Left lung (tissue), 10 donors: ENCODE data around the gene RPP40. TPM values are rescaled to one million over a fixed set of nuclear protein-coding genes. Genes with fewer than 3 reads are reported as not detected.

Experiments used
- ATAC-seq: fragments of 200-7000 bp; cut with Tn5 transposase; one replicate; pipeline ENCODE4 v1.9.1; 2020; ENCODE audit warnings: moderate library complexity
- DNase-seq, 4 donors: peaks; one replicate each; pipeline ENCODE4 v3.0.0-alpha.2; 2013 to 2020
- H3K27ac ChIP-seq, 2 donors: fragments of 200-600 bp; sonication (generic) in 1 of 2; one replicate each; pipeline versions ENCODE4 v1.5.0 to v1.8.0; 2020 to 2021
- H3K27me3 ChIP-seq, 2 donors: fragments of 200-600 bp; sonication (generic) in 1 of 2; one replicate each; pipeline versions ENCODE4 v1.5.0 to v1.8.0; 2020 to 2021
- H3K36me3 ChIP-seq, 2 donors: fragments of 200-600 bp; sonication (generic) in 1 of 2; one replicate each; pipeline versions ENCODE4 v1.5.0 to v1.8.0; 2020 to 2021
- H3K4me1 ChIP-seq, 2 donors: fragments of 200-600 bp; one replicate each; pipeline ENCODE4 v1.8.0; 2021
- H3K4me3 ChIP-seq, 2 donors: fragments of 200-600 bp; sonication (generic) in 1 of 2; one replicate each; pipeline versions ENCODE4 v1.5.0 to v1.8.0; 2020 to 2021; ENCODE audit warnings: mild to moderate bottlenecking in 1 of 2
- H3K9me3 ChIP-seq, 2 donors: fragments of 200-600 bp; sonication (generic) in 1 of 2; one replicate each; pipeline versions ENCODE4 v1.5.0 to v1.8.0; 2020 to 2021
- intact Hi-C, 2 donors: fragments of 100-400 bp; cut with DNase I; formaldehyde crosslinking; loops; one replicate each; pipeline versions ENCODE4 v1.11.2 to v1.14.2; 2022
- polyA plus RNA-seq, 6 donors: library from polyadenylated mRNA; unstranded; fragments of 120-200 nt; gene quantifications; one replicate each; pipeline ENCODE4 v1.2.1, GENCODE V29; 2013; ENCODE audit not compliant: insufficient read length in 6 of 6
- total RNA-seq, 2 donors: library from RNA; stranded (reverse); fragmentation: NEBNext Ultra II Directional; extraction: Animal tissue kit (Norgen Biotek cat#: 25700); gene quantifications; one replicate each; pipeline ENCODE4 v1.2.1, GENCODE V29; 2021
- TF ChIP-seq, protein P1 (sequence below), 2 donors: fragments of 200-600 bp; sonication (generic) in 1 of 2; IDR thresholded peaks; one replicate each; pipeline versions ENCODE4 v1.5.0 to v1.8.0; 2021; ENCODE audit warnings: antibody characterized with exemption in 2 of 2
- donor health status: DM: no; HTN: yes; CAD: no.
- donor health status: DM: no; HTN: no; CAD: no.

Gene RPP40
- total and polyA plus RNA-seq, 8 donors, result 5.3 to 14.4 (median 10.4) TPM

DNA sequence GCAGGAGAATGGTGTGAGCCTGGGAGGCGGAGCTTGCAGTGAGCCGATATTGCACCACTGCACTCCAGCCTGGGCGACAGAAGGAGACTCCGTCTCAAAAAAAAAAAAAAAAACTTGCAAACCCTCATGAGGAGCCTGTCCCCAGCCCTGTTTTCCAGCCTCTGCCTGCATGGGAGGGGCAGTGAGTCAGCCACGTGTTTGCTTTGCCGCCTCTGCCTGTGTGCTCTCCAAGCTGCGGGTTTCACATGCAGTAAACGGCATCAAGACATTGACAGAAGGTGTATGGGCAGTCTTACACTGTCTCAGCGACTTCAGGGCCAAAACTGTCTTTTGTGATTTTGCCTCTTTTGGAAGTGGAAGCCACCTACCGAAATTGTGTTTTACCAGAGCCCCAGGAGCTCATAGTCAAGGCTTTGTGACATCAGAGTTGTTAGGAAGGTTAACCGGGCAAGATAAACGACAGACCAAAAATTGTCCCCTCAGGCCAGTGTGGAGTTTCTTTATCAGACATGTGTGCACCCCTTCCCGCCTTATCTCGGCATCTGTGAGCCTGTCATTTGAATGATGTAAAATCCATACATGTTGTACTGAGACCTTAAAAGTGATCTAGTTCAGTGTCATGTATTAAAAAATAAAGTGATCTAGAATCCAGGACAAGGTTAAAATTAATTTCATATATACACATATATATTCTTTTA, 52.9 kb downstream of the RPP40 start:
- H3K36me3 ChIP-seq, result peaks cover 0 to 63% of the 10 kb centered on the region in 2 donors
- DNase-seq, result no peak

DNA sequence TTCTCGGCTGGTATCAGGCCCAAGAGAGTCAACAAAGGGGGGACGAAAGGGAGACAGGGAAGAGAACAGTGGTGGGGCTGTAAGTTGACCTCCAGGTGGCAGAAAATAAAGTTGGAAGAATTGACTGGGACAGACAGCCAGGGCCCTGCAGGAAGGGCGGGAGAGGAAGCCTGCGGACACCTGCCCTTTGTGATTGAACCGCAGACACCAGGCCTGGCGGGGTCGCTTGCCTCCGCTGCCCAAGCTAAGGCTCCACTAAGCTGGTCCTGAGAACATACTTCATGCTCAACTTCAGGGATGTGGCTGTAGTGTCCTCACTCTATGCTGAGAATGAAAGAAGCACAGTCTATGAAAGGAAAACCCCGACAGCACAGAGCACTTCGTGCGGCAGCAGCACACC, 53.8 kb downstream of the RPP40 start:
- DNase-seq (no peak), ATAC-seq (no peak)
- no peaks in the 10 kb centered on the region for H3K27me3 ChIP-seq
- H3K9me3 ChIP-seq, result no peaks in the 10 kb centered on the region
- intact Hi-C loops, result no loop called here
- TF ChIP-seq, protein P1, sequence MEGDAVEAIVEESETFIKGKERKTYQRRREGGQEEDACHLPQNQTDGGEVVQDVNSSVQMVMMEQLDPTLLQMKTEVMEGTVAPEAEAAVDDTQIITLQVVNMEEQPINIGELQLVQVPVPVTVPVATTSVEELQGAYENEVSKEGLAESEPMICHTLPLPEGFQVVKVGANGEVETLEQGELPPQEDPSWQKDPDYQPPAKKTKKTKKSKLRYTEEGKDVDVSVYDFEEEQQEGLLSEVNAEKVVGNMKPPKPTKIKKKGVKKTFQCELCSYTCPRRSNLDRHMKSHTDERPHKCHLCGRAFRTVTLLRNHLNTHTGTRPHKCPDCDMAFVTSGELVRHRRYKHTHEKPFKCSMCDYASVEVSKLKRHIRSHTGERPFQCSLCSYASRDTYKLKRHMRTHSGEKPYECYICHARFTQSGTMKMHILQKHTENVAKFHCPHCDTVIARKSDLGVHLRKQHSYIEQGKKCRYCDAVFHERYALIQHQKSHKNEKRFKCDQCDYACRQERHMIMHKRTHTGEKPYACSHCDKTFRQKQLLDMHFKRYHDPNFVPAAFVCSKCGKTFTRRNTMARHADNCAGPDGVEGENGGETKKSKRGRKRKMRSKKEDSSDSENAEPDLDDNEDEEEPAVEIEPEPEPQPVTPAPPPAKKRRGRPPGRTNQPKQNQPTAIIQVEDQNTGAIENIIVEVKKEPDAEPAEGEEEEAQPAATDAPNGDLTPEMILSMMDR (IDR thresholded peaks at IDR 0.05), result no peak
- no peak overlapping the region for H3K4me3 ChIP-seq
- no peaks in the 10 kb centered on the region for H3K4me1 ChIP-seq
- peaks cover 0 to 64% of the 10 kb centered on the region in 2 donors for H3K36me3 ChIP-seq
- no peak overlapping the region for H3K27ac ChIP-seq

More for the DNA sequence above, 52.9 kb downstream of the RPP40 start:
- H3K27me3 ChIP-seq, result no peaks in the 10 kb centered on the region
- H3K4me1 ChIP-seq, result no peaks in the 10 kb centered on the region
- H3K27ac ChIP-seq, result no peak overlapping the region
- no peaks in the 10 kb centered on the region for H3K9me3 ChIP-seq
- no peak for ATAC-seq
- TF ChIP-seq, protein P1 (IDR thresholded peaks at IDR 0.05), result no peak
- intact Hi-C loops, result no loop called here
- no peak overlapping the region for H3K4me3 ChIP-seq

DNA sequence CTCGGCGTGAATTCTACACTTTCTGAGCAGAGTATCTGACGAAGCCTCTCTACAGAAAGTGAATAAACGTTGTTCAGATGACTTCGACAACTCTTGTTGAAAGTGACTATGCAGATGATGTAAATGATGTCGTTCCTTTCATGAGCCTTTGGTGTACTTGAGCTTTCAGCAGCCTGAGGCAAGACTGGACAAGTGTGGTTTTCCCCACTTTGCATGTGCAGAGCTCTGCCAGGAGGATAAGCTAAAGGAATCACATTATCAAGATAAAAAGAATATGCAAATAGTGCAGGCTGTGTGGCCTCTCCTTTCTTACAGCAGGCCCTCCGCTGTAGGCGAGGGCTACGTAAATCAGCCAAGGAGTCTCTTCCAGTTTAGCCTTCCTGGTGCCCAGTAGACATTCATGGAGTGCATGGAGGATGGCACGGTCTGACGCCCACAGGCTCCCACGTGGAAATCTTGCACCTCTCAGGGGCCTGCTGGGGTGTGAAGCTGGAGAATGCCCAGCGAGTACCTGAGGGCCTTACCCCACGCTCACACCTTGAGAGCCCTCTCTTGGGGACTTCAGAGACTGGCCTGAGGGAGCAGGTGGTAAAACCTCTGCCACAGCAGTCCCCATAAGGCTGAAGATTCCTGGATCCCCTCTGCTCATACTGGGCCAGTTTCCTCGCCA, 54.9 kb downstream of the RPP40 start:
- intact Hi-C loops, result no loop called here
- peaks cover 0 to 63% of the 10 kb centered on the region in 2 donors for H3K36me3 ChIP-seq
- no peak overlapping the region for H3K27ac ChIP-seq
- H3K27me3 ChIP-seq, result no peaks in the 10 kb centered on the region
- no peaks in the 10 kb centered on the region for H3K9me3 ChIP-seq
- DNase-seq (no peak), ATAC-seq (no peak)
- TF ChIP-seq, protein P1 (IDR thresholded peaks at IDR 0.05), result no peak
- no peak overlapping the region for H3K4me3 ChIP-seq
- no peaks in the 10 kb centered on the region for H3K4me1 ChIP-seq

DNA sequence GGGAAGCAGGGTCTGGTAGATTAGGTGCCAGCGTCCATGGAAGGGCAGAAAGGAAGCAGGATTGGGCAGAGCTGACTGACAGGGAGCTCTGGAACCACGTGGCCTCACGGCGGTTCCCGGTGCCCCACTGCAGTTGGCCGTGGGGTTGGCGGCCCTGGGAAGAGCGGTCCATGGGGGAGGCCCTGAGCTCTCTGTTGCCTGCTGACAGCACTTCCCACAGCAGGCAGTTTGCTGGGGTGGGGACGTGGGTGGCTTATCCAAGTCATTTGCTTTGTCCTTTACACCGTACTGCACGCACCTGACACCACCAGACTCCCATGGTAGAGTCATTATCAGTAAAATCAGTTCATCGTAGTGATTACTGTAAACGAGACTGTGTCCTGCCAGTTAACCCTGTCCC, 56.1 kb downstream of the RPP40 start:
- intact Hi-C loops, result no loop called here
- Histone ChIP-seq H3K4me3 (no peak overlapping the region), H3K9me3 (no peaks in the 10 kb centered on the region), H3K36me3 (peaks cover 0 to 53% of the 10 kb centered on the region in 2 donors), H3K4me1 (peaks cover 0 to 2% of the 10 kb centered on the region in 2 donors), H3K27ac (no peak overlapping the region), H3K27me3 (no peaks in the 10 kb centered on the region)
- DNase-seq, result no peak
- no peak for ATAC-seq
- TF ChIP-seq, protein P1 (IDR thresholded peaks at IDR 0.05), result no peak

DNA sequence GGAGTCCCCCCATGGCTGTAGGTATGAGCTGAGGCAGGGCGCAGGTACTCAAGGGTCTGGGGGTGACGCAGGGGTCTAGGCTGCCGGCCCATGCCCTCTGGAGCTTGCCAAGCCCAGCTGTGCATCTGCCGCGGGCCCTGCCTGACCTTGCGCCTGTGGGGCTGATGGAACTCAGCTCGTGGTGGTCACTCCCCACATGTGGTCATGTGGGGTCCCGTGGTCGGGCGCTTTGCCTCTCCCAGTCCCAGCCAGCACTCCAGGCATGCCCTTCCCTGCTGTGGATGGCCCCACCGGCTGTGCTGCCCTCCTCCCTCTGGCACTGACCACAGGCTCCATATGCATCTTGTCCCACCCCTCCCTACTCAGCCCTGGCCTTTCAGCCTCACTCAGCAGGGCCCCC, 57.3 kb downstream of the RPP40 start:
- ATAC-seq (no peak), DNase-seq (no peak)
- Histone ChIP-seq H3K4me1 (peaks cover 8 to 14% of the 10 kb centered on the region in 2 donors), H3K27me3 (no peaks in the 10 kb centered on the region), H3K27ac (no peak overlapping the region), H3K9me3 (no peaks in the 10 kb centered on the region), H3K36me3 (peaks cover 0 to 41% of the 10 kb centered on the region in 2 donors), H3K4me3 (no peak overlapping the region)
- intact Hi-C loops, result no loop called here
- TF ChIP-seq, protein P1 (IDR thresholded peaks at IDR 0.05), result no peak
